ENCODE measurements around the gene RECK. TPM values are rescaled to one million over a fixed set of nuclear protein-coding genes. Genes with fewer than 3 reads are reported as not detected.
"Not testable (repeated sequence)": the region's sequence is repeated elsewhere in the genome, so short reads cannot be mapped to it uniquely, and the experiment has no call there.

The RECK gene, protein sequence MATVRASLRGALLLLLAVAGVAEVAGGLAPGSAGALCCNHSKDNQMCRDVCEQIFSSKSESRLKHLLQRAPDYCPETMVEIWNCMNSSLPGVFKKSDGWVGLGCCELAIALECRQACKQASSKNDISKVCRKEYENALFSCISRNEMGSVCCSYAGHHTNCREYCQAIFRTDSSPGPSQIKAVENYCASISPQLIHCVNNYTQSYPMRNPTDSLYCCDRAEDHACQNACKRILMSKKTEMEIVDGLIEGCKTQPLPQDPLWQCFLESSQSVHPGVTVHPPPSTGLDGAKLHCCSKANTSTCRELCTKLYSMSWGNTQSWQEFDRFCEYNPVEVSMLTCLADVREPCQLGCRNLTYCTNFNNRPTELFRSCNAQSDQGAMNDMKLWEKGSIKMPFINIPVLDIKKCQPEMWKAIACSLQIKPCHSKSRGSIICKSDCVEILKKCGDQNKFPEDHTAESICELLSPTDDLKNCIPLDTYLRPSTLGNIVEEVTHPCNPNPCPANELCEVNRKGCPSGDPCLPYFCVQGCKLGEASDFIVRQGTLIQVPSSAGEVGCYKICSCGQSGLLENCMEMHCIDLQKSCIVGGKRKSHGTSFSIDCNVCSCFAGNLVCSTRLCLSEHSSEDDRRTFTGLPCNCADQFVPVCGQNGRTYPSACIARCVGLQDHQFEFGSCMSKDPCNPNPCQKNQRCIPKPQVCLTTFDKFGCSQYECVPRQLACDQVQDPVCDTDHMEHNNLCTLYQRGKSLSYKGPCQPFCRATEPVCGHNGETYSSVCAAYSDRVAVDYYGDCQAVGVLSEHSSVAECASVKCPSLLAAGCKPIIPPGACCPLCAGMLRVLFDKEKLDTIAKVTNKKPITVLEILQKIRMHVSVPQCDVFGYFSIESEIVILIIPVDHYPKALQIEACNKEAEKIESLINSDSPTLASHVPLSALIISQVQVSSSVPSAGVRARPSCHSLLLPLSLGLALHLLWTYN
- total RNA-seq: 1 to 10 TPM; 4.2 to 4.4 TPM

DNA sequence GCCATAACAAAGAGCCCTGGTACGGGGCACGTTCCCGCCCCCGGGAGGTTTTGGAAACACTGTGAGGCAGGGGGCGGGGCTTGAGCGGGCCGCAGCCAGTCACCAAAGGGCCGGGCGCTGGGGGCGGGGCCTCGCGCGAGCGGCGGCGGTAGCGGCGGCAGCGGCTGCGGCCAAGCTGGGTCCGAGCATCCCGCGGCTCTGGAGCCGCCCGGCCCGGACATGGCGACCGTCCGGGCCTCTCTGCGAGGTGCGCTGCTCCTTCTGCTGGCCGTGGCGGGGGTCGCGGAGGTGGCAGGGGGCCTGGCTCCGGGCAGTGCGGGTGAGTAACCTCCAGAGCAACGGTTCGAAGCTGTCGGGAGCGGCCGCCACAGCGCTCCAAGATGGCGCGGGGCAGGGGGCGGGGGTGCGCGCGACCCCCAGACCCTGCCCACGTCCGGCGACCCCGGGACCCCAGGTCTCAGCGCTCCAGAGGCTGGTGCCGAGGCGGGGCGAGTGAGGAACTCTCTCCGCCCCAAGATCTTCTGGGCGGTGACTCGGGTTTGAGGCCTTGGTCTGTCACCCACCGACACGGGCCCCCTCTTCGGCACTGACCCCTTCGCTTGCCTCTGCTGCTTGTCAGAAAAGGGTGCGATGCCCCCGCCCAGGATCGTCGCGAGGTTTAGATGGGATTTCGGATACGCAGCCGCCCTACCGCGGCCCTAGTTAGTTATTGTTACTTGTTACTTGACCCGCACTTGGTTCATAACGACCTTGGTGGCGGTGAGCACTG lies at the start of gene RECK:
Gene RECK (plus strand): TSS at position 134 of the 769 bp plus-strand sequence. CDS start 86 bp downstream, at position 220.
- CTCF ChIA-PET: interaction anchor here (0.7 kb wide), 1 partner anchor 13 kb away, joined by 3 read pairs; no protein-coding TSS in a partner anchor
- POLR2A ChIA-PET: interaction anchor here (0.6 to 1.4 kb wide), 3 partner anchors 15 to 283 kb away, joined by 4 to 10 read pairs (median 4); no protein-coding TSS in a partner anchor

DNA sequence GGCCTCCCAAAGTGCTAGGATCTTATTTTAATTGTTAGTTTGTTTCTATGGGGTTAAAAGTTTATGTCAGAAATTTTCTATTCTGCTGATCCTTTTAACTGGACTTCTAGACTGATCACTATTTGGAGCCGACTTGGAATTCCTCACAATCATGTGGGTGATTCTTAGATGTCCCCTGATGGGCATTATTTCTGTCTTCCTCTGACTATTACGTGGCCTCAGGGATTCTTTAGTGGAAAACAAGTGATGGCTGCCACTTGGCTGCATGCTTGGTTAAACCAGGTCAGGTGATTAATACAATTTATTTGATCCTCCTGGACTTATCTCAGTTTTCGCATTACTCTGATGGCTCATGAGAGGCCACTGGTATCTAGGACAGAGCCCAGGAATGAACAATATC lies 46.6 kb upstream of the RECK start:
- ChIA-PET POLR2A (no interaction called here), CTCF (no interaction called here)

DNA sequence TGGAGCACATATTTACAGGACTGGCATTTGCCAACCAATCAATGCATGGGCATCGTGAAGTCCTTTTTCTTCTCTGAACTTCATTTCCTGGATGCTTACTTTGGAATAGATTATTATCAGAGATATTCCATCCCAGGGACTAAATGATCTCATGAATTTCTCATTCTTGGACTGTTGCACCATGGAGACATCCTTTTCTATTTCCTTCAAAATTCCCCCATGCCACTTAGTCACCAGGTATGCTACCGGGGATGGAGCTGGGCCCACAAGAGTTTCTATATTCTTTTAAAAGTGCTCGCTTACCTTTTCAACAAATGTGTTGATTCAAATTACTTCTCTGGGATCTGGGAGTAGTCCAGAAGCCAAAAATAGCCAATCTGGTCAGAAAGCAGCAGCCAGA lies 43.6 kb upstream of the RECK start:
- CTCF ChIA-PET, POLR2A ChIA-PET: not testable (repeated sequence)

DNA sequence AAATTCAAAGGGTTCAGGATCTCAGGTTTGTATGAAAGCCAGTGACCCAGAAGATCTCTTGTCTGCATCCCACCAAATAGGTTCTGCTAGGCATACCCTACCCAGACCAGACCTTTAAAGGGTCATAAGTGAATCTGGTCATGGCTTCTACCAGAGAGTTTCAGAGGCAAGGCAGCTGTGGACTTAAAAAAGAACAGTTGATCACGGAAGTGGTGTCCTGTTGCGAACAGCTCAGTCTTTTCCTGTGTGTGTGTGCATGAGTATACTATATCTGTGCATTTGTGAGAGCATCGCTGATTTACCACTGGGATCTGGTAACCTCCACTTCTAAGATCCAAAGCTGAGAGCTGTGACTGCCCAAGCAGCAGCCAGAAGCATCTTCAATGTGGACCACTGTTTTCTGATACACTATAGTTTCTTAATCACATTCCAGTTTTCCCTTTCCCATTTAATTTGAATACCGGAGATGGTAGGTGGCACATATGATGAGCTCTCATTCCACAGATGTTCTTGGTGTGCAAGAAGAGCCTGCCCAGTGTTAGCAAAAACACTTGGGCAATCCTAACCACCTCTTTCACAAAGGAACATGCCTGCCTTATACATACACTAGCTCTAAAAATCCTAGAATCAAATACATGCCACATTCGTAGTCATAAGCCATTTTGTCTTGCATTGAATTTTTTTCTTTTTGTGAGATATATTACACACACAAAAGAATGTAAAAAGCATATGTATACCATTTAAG lies 42.6 kb upstream of the RECK start:
- CTCF ChIA-PET: interaction anchor here (1.3 kb wide), 1 partner anchor 14 kb away, joined by 5 read pairs; no protein-coding TSS in a partner anchor
- POLR2A ChIA-PET: interaction anchor here (0.7 kb wide), 1 partner anchor 18 kb away, joined by 12 read pairs; no protein-coding TSS in a partner anchor

DNA sequence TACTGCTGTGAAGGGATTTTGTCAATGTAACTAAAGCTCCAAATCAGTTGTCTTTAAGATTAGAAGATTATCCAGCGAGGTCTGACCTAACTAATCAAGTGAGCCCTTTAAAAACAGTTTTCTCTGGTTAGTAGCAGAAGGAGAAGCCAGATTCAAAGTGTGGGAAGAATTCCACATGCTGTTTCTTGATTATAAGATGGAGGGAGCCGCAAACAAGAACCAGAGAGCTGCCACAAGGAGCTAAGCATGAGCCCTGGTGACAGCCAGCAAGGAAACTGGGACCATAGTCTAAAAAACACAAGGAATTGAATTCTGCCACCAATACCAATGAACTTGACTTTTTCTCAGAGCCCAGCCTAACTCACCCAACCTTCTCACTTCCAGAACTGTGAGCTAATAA lies 41.8 kb upstream of the RECK start:
- ChIA-PET CTCF (interaction anchor here (1.3 kb wide), 1 partner anchor 13 kb away, joined by 5 read pairs; no protein-coding TSS in a partner anchor), POLR2A (interaction anchor here (0.7 kb wide), 1 partner anchor 18 kb away, joined by 12 read pairs; no protein-coding TSS in a partner anchor)

DNA sequence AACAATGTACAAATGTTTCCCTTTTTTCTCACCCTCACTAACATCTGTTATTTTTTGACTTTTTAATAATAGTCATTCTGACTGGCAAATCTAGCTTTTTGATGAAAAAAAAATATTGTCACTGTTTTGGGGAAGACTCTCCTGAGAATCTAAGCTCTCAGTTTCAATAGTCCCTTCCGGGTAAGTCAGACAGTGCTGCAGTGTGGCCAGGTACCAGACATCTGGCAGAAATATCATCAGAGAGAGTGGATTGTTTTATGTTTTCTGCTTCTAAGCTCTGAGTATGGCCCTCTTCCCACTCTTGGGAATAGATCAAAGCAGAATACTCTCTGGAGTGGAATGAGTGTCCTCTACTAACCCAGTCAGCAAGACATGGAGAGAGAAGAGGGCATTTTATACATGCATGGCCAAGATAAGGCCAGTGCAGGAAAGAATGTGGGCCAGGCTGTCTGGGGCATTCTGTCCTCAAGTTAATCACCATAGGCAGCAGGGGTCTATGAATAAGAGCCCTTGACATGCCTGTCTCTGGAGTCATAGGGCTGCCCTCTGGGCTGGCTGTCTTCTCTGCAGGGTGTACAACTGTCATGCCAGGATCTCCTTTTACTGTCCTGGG lies 40.2 kb upstream of the RECK start:
- POLR2A ChIA-PET: no interaction called here
- CTCF ChIA-PET: no interaction called here

DNA sequence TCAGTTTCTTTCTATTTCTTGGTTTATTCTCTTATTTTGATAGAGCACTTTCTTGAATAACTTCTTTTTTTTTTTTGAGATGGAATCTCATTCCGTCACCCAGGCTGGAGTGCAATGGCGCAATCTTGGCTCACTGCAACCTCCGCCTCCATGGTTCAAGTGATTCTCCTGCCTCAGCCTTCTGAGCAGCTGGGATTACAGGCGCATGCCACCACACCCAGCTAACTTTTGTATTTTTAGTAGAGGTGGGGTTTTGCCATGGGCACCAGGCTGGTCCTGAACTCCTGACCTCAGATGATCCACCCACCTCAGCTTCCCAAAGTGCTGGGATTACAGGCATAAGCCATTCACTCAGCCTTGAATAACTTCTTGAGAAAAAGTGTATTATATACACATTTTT lies 39.7 kb upstream of the RECK start:
- CTCF ChIA-PET, POLR2A ChIA-PET: not testable (repeated sequence)

DNA sequence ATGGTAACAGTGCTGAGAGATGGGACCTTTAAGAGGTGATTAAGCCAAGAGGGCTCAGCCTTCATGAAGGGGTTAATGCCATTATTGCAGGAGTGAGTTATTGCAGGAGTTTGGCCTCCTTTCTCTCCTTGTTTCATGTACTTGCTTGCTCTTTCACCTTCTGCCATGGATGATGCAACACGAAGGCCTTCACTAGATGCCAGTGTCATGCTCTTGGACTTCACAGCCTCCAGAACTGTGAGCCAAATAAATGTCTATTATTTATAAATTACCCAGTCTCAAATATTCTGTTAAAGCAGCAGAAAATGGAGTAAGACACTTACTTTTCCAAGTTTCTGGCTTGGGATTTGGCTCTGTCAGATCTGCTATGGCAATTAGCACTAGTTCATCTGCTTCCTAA lies 38.4 kb upstream of the RECK start:
- POLR2A ChIA-PET: no interaction called here
- CTCF ChIA-PET: no interaction called here

DNA sequence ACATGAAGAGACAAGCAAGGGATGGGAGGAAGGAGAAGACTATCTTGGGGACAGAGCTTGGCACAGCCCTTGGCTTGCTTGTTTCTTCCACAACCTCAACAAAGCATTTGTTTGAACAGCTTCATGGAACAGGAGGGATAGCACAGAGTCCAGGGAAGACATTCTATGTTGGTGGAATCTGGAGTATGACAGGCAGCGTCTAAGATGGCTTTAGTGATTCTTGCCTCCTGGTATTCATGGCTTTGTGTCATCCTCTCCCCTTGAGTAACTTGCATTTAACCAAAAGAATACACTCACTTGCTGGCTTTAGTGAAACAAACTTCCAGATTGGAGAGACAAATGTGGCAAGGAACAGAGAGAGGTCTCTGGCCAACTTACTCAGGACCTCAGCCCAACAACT lies 30.8 kb upstream of the RECK start:
- CTCF ChIA-PET: no interaction called here
- POLR2A ChIA-PET: no interaction called here

DNA sequence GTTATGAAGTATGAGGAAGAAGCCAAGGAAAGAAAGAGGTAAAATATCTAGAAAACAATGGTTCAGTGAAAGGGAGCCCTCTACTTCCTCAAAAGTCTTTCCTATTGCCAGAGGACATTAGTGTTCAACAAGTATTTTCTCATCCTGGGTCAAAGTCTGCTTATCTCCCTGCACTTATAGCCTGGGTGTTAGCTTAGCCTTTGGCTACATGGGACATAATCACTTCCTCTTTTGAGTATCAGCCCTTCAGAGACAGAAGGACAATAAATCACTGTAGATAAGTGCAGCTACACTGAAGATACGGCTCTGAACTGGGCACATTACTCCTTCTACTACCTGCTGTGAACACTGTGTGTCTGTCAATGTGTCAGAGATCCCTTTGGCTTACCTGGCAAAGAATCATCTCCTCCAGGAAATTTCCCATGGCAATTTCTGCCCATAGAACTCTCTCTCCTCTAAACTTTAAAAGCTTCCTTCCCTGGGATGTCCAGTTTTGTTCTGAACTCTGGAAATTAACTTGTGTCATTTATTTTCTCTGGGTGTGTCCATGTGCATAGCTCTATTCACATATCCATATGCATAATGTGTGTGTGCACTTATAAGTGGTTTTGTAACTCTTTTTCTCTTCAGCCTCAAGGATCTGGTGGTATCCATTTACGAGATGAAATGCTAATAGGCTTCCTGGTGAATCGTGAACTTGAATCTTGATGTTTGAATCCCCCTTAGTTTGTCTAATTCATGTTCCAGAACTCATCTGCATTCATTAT lies 30.0 kb upstream of the RECK start:
- CTCF ChIA-PET: interaction anchor here (0.9 to 2.2 kb wide), 6 partner anchors 13 to 171 kb away, joined by 3 to 9 read pairs (median 4); no protein-coding TSS in a partner anchor
- POLR2A ChIA-PET: no interaction called here

DNA sequence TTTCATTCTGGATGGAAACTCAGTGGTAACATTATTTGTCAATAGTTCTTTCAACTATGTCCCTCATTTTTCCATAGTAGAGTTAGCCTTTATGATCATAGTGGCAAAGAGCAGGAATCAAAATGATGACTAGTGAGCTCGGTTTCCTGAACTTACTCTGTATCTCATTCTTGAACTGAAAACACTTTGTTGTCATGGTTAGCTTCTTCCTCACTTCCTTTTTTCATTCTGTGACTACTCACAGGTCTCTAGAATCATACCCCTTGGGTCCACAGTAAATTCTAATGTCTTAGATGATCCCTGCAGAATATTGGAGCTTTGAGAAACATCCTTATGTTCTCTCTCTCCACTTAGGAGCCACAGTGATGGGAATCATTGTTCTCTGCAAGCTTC lies 29.4 kb upstream of the RECK start:
- ChIA-PET POLR2A (no interaction called here), CTCF (interaction anchor here (0.9 to 2.2 kb wide), 8 partner anchors 12 to 171 kb away, joined by 3 to 9 read pairs (median 4); no protein-coding TSS in a partner anchor)

DNA sequence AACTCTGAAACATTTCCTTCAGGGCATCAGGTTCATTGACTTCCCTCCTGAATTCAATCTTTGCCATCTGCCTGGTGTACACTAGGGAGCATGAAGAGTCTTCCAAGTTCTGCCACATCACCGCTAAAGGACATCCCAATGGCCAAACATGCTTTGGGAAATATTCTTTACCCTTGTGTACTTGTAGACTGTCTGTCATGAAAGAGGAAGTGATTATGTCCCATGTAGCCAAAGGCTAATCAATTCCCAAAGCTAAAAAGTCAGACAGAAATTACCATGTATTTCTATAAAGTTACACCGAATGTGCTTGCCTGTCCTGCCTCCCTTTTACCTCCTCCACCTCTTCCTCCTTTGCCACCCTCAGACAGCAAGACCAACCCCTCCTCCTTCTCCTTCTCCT lies 28.9 kb upstream of the RECK start:
- POLR2A ChIA-PET: no interaction called here
- CTCF ChIA-PET: interaction anchor here (0.6 to 2.2 kb wide), 15 partner anchors 12 to 283 kb away, joined by 3 to 9 read pairs (median 4); no protein-coding TSS in a partner anchor

DNA sequence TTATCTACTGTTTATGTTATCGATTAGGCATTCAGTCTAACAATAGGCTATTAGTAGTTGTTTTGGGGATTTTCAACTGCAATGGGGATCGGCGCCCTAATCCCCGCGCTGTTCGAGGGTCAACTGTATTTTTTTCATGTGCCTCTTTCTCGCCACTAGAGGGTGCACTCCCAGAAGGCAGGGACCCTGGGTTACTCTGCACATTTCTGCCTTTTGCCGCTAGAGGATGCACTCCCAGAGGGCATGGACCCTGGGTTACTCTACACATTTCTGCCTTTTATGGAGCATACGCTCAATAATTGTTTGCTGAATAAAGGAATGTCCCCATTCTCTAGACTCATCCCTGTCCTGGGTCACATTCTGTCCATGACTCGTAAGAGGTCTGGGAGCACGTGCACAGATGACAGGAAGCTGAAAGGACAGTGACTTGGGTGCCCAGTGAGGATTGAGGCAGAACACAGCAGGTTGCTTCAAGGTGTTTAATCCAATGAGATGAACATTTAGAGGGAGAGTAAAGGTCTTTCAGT lies 27.9 kb upstream of the RECK start:
- ChIA-PET POLR2A (interaction anchor here (0.6 kb wide), 1 partner anchor 181 kb away, joined by 3 read pairs; no protein-coding TSS in a partner anchor), CTCF (interaction anchor here (0.6 to 2.2 kb wide), 19 partner anchors 9 to 1489 kb away, joined by 3 to 9 read pairs (median 4); no protein-coding TSS in a partner anchor)

DNA sequence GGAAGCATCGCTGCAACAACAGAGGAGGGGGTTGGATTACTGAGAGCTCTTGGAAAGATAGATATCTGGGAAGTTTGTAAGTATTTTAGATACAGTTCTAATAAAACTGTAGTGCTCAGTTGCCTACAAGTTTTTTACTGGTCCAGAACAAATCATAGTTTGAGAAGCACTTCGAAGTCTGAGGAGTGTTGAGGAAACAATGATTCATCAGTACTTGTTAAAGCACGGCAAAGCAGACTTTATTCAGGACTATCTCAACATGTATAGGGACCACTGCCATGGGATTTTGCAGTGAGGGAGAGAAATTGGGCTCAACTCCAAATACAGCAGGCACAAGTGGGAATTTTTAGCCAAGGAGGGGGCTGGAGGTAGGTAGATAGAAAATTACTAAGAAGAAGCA lies 25.3 kb upstream of the RECK start:
- ChIA-PET POLR2A (no interaction called here), CTCF (interaction anchor here (0.6 to 1.2 kb wide), 2 partner anchors 59 to 187 kb away, joined by 3 to 4 read pairs; no protein-coding TSS in a partner anchor)

DNA sequence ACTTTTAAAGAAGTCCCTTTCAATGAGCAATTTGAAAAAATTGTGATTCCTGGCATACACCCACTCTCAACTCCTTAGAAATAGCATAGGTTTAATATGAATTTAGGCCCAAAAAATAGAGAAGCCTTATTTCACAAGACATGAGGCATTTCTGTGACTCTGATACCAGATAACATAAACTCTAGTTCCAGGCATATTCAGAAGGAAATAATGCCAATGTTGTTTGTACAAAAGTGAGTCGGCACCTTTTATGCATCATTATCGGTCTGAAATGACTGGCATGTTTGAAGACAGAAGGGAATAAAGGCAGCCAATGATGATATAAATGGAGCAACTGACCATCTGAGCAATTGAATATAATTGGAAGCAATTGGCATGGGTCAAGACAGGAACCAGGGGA lies 19.4 kb upstream of the RECK start:
- ChIA-PET CTCF (no interaction called here), POLR2A (no interaction called here)

DNA sequence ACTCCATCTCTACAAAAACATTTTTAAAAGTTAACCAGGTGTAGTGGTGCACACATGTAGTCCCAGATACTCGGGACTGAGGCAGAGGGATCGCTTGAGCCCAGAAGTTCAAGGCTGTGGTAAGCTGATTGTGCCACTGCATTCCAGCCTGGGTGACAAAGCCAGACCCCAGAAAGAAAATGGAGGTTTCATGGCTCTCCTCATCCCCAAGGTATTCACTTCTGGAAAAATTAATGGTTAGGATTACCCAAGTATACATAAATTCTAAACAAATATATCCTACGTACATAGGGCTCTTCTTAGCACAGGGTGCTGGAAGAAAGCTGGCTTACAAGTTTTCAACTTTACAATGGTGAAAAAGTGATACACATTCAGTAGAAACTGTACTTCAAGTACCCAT lies 18.6 kb upstream of the RECK start:
- ChIA-PET CTCF (interaction anchor here (1.1 to 3.0 kb wide), 2 partner anchors 9 to 11 kb away, joined by 3 to 9 read pairs; no protein-coding TSS in a partner anchor), POLR2A (no interaction called here)

All from activated CD8-positive, alpha-beta memory T cell treated with anti-CD3 and anti-CD28 coated beads for 36 hours (primary cell).